Nephron (organoid): ENCODE measurements around the gene GPR108.
A peak's percentile ranks its signal among the peaks of the same experiment; 100 is the strongest.

Source experiments
- H3K27ac Mint-ChIP-seq, 3 experiments: 2 replicates each; pipeline ENCODE4 v1.8.0; 2020; ENCODE audit warnings: mixed read lengths in 3 of 3, mild to moderate bottlenecking in 2 of 3, moderate library complexity in 1 of 3
- H3K27me3 Mint-ChIP-seq: 2 replicates; pipeline ENCODE4 v1.8.0; 2021; ENCODE audit warnings: low read depth, mild to moderate bottlenecking, moderate library complexity, mixed read lengths
- H3K36me3 Mint-ChIP-seq: 2 replicates; pipeline ENCODE4 v1.8.0; 2020; ENCODE audit warnings: low read depth, mixed read lengths
- H3K4me1 Mint-ChIP-seq: 2 replicates; pipeline ENCODE4 v1.8.0; 2020; ENCODE audit warnings: mixed read lengths
- H3K4me3 Mint-ChIP-seq, 3 experiments: 2 replicates each; pipeline ENCODE4 v1.8.0; 2020; ENCODE audit warnings: mild to moderate bottlenecking in 3 of 3, mixed read lengths in 3 of 3, moderate library complexity in 2 of 3
- H3K9me3 Mint-ChIP-seq: 2 replicates; pipeline ENCODE4 v1.8.0; 2020; ENCODE audit warnings: mixed read lengths
- CTCF ChIP-seq, 3 experiments: fragments of 200-600 bp; sonication (generic); IDR thresholded peaks; one replicate each; pipeline ENCODE4 v1.5.0; 2021; ENCODE audit warnings: antibody characterized with exemption in 3 of 3; ENCODE audit not compliant: unreplicated experiment in 3 of 3

The GPR108 gene

DNA sequence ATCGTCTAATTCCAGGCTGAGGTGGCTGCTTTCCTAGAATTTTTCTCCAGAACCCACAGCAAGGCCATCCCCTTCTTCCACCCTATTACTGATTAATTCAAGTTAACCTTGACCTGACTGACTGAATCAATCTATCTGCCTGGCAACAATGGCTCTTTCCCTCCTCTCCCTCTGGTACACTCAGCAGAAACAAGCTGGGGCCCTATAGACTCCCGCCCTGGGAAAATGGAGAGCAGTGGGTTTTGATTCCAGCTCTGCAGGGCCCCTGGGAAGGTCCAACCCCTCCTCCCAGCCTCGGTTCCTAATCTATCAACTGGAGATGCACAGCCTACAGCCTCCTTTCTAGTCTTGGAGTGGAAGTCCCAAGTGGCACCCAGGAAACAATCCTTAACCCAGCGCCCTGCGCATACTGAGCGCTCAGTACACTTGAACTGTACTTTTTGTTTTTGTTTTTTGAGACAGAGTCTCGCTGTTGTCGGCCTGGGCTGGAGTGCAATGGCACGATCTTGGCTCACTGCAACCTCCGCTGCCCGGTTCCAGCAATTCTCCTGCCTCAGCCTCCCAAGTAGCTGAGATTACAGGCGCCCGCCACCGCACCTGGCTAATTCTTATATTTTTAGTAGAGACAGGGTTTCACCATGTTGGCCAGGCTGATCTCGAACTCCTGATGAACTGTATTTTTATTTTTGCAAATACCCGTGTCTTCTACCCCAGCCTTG lies 11.7 kb downstream of the GPR108 start:
- Mint-ChIP-seq H3K27me3 (peaks cover 5% of the 10 kb centered on the region), H3K4me1 (peaks cover 11% of the 10 kb centered on the region), H3K4me3 (peak overlapping the region in 1 of 3 experiments; percentile 17), H3K27ac (peak overlapping the region; percentile 82 to 95 (median 85)), H3K36me3 (no peaks in the 10 kb centered on the region), H3K9me3 (no peaks in the 10 kb centered on the region)
- no peak for TF ChIP-seq CTCF (IDR thresholded peaks at IDR 0.05; ENCODE audit: unreplicated experiment in 3 of 3)

DNA sequence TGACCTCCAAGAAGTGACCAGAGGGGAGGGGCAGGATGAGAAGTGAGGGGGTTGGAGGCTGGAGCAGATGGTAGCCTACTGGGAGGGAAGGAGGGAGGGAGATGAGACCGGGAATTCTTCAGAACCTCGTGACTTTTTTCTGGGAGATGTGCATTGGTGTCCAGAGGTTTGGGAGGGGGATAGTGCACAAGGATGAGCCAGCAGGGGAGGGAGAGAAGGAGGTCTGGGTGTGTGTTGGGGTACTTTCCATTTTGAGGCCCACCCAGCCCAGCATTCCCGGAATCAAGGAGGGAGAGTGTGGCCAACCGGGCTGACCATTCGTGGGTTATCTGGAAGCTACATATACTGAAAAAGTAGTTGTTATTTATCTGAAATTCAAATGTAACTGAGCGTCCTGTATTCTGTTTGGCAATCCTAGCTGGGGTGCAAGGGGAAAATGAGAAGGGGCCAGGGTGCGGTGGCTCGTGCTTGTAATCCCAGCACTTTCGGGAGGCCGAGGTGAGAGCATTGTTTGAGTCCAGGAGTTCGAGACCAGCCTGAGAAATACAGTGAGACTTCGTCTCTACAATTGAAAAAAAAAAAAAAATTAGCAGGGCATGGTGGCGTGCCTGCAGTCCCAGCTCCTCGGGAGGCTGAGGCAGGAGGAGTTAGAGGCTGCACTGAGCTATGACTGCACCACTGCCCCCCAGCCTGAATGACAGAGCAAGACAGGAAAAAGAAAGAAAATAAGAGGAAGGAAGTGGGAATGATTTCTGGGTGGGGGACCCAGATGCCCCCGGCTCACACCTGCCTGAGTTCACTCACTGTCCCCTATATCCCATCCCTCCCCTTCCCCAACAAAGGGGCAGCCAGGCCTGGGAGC lies 12.5 kb downstream of the GPR108 start:
- peaks cover 11% of the 10 kb centered on the region for H3K4me1 Mint-ChIP-seq
- H3K27me3 Mint-ChIP-seq, result peaks cover 5% of the 10 kb centered on the region
- H3K9me3 Mint-ChIP-seq, result no peaks in the 10 kb centered on the region
- no peak overlapping the region for H3K4me3 Mint-ChIP-seq
- H3K27ac Mint-ChIP-seq, result peak overlapping the region; percentile 82 to 95 (median 85)
- no peak for TF ChIP-seq CTCF (IDR thresholded peaks at IDR 0.05; ENCODE audit: unreplicated experiment in 3 of 3)
- no peaks in the 10 kb centered on the region for H3K36me3 Mint-ChIP-seq

DNA sequence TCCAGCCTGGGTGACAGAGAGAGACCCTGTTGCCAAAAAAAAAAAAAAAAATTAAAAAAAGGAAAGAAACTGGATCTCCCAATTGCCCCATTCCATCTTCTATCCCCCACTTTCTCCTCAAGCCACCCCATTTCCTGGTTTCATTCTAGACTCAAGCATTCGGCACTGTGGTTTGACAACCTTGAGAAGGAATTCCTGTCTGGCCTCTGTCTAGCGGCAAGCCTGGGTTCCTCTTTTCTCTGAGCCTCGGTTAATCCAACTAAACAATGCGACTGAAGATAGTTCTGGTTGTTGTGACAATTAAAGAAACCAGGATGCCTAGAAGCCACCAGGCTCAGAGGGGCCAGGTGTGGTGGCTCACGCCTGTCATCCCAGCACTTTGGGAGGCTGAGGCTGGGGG lies 13.6 kb downstream of the GPR108 start:
- Mint-ChIP-seq H3K4me1 (peaks cover 11% of the 10 kb centered on the region), H3K36me3 (no peaks in the 10 kb centered on the region), H3K9me3 (no peaks in the 10 kb centered on the region), H3K27me3 (peaks cover 9% of the 10 kb centered on the region), H3K27ac (peak overlapping the region; percentile 83 to 93 (median 85)), H3K4me3 (no peak overlapping the region)
- no peak for TF ChIP-seq CTCF (IDR thresholded peaks at IDR 0.05; ENCODE audit: unreplicated experiment in 3 of 3)

GRCh38 chr19:6723108-6723618 lies 14.2 kb downstream of the GPR108 start:
- Mint-ChIP-seq H3K36me3 (no peaks in the 10 kb centered on the region), H3K27ac (peak overlapping the region; percentile 78 to 93 (median 85)), H3K9me3 (no peaks in the 10 kb centered on the region), H3K4me3 (peak overlapping the region in 2 of 3 experiments; percentile 9 to 42), H3K27me3 (peaks cover 9% of the 10 kb centered on the region), H3K4me1 (peaks cover 11% of the 10 kb centered on the region)
- no peak for TF ChIP-seq CTCF (IDR thresholded peaks at IDR 0.05; ENCODE audit: unreplicated experiment in 3 of 3)

GRCh38 chr19:6721773-6722172 lies 15.6 kb downstream of the GPR108 start:
- peaks cover 6% of the 10 kb centered on the region for H3K36me3 Mint-ChIP-seq
- H3K9me3 Mint-ChIP-seq, result peaks cover 5% of the 10 kb centered on the region
- no peak for TF ChIP-seq CTCF (IDR thresholded peaks at IDR 0.05; ENCODE audit: unreplicated experiment in 3 of 3)

More at GRCh38 chr19:6721773-6722172, 15.6 kb downstream of the GPR108 start:
- Mint-ChIP-seq H3K27me3 (peaks cover 9% of the 10 kb centered on the region), H3K27ac (peak overlapping the region; percentile 9 to 47 (median 18)), H3K4me1 (peaks cover 11% of the 10 kb centered on the region), H3K4me3 (no peak overlapping the region)
